Lower leg skin (tissue), 3 donors: ENCODE results near the gene RAPGEF4.

Experiments used
- POLR2A ChIP-seq, 2 donors: fragments of 450-650 bp; IDR thresholded peaks; one replicate each; pipeline ENCODE4 v1.6.1; 2016 to 2017; ENCODE audit warnings: antibody characterized with exemption in 2 of 2, mild to moderate bottlenecking in 1 of 2, moderate library complexity in 1 of 2
- TF ChIP-seq, protein P1 (sequence below), 3 donors: fragments of 450-650 bp; IDR thresholded peaks; one replicate each; pipeline ENCODE4 v1.5.1; 2016; ENCODE audit warnings: antibody characterized with exemption in 3 of 3, mild to moderate bottlenecking in 3 of 3, moderate library complexity in 2 of 3

DNA sequence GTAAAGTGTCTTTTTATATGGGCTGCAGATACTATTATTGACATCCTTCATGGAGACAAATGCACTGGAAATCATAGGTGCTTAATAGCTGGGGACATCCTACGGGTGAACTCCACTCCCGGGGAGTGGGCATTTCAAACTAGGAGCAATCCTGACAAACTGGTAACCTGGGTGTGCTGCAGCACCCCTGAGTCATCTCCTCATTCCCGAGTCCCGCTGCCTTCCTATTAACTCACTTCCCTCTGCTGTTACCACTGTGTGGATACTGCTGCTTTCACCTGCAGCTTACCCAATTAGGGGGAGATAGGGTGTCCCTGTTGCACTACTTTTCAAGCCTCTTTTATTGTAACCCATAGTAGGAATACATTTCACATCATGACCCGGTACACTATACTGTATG is 134.2 kb downstream of the RAPGEF4 start:
- TF ChIP-seq, protein P1, sequence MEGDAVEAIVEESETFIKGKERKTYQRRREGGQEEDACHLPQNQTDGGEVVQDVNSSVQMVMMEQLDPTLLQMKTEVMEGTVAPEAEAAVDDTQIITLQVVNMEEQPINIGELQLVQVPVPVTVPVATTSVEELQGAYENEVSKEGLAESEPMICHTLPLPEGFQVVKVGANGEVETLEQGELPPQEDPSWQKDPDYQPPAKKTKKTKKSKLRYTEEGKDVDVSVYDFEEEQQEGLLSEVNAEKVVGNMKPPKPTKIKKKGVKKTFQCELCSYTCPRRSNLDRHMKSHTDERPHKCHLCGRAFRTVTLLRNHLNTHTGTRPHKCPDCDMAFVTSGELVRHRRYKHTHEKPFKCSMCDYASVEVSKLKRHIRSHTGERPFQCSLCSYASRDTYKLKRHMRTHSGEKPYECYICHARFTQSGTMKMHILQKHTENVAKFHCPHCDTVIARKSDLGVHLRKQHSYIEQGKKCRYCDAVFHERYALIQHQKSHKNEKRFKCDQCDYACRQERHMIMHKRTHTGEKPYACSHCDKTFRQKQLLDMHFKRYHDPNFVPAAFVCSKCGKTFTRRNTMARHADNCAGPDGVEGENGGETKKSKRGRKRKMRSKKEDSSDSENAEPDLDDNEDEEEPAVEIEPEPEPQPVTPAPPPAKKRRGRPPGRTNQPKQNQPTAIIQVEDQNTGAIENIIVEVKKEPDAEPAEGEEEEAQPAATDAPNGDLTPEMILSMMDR (IDR thresholded peaks at IDR 0.05) = no peak
- TF ChIP-seq POLR2A (IDR thresholded peaks at IDR 0.05) = no peak
